ENCODE measurements around the gene NEGR1. TPM values are rescaled to one million over a fixed set of nuclear protein-coding genes. Genes with fewer than 3 reads are reported as not detected.

Gene NEGR1
- total RNA-seq, 1 donor from 2014 or later = 0.58 TPM

DNA sequence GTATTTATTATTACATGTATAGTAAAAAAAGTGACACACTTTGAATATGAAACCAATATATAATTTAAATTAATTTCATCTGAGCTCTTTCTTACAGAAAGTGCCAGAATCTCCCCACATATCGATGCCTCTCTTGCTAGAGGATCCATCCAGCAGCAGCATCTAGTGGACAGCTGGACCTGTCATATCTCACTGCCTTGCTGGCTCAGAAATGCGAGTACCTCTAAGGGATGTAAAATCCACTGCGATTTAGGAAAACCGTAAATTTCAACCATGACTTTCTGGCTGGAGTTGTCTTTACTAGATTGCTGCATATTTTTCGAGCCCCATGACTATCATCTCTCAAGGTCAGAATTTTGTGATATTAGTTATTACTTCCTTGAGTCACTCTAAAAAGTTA is 333.8 kb downstream of the NEGR1 start:
- Mint-ChIP-seq H3K9me3 (no peaks in the 10 kb centered on the region), H3K4me1 (no peaks in the 10 kb centered on the region), H3K36me3 (ENCODE audit: low read depth) (no peaks in the 10 kb centered on the region), H3K4me3 (no peak overlapping the region), H3K27me3 (ENCODE audit: low read depth) (no peaks in the 10 kb centered on the region), H3K27ac (ENCODE audit: unreplicated experiment) (no peak overlapping the region)
- TF ChIP-seq, protein P1, sequence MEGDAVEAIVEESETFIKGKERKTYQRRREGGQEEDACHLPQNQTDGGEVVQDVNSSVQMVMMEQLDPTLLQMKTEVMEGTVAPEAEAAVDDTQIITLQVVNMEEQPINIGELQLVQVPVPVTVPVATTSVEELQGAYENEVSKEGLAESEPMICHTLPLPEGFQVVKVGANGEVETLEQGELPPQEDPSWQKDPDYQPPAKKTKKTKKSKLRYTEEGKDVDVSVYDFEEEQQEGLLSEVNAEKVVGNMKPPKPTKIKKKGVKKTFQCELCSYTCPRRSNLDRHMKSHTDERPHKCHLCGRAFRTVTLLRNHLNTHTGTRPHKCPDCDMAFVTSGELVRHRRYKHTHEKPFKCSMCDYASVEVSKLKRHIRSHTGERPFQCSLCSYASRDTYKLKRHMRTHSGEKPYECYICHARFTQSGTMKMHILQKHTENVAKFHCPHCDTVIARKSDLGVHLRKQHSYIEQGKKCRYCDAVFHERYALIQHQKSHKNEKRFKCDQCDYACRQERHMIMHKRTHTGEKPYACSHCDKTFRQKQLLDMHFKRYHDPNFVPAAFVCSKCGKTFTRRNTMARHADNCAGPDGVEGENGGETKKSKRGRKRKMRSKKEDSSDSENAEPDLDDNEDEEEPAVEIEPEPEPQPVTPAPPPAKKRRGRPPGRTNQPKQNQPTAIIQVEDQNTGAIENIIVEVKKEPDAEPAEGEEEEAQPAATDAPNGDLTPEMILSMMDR (conservative IDR thresholded peaks at IDR 0.05) = no peak
- no peak for DNase-seq (ENCODE audit: low read depth, low spot score)

DNA sequence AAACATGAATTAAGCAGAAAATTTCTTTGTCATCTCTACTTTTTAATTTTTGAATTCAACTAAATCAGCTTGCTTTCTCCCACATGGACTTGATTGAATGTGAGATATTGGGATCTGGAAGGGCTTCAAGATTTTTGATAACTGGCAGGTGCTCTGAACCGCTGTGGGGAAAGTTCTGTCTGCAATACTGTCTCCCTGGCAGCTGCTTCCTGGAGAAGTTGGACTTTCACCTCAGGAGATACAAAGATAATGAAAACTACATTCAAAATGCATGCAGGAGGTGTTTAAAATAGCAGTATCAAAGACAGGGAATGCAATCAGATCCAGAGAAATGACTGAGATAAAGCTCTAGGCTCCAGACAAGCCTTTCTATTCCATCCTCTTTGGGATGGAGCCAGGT is 338.3 kb downstream of the NEGR1 start:
- no peak for DNase-seq (ENCODE audit: low read depth, low spot score)
- Mint-ChIP-seq H3K36me3 (ENCODE audit: low read depth) (no peaks in the 10 kb centered on the region), H3K4me1 (no peaks in the 10 kb centered on the region), H3K27ac (ENCODE audit: unreplicated experiment) (no peak overlapping the region), H3K27me3 (ENCODE audit: low read depth) (no peaks in the 10 kb centered on the region), H3K4me3 (no peak overlapping the region), H3K9me3 (no peaks in the 10 kb centered on the region)
- TF ChIP-seq, protein P1 (conservative IDR thresholded peaks at IDR 0.05) = no peak

DNA sequence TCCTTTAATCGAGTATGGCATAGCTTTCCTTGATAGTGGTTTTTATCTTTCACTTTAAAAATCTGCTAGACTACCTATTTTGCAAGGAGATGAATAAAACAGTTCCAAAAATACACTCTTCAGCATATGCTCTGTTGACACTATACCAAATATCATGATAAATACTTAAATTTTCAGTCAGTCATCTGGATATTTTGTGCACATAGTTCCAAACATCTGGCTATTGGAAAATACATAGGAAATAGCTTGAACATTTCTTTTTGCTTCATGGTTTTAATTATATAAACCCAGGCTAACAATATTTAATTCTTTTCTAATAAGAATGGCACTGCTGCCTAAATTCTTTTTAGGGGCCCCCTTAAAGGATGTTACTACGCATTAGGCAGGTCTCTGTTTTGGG is 342.1 kb downstream of the NEGR1 start:
- H3K27ac Mint-ChIP-seq (ENCODE audit: unreplicated experiment) = no peak overlapping the region
- TF ChIP-seq, protein P1 (conservative IDR thresholded peaks at IDR 0.05) = no peak
- H3K4me3 Mint-ChIP-seq = no peak overlapping the region
- H3K27me3 Mint-ChIP-seq (ENCODE audit: low read depth) = no peaks in the 10 kb centered on the region
- no peaks in the 10 kb centered on the region for H3K9me3 Mint-ChIP-seq
- H3K36me3 Mint-ChIP-seq (ENCODE audit: low read depth) = no peaks in the 10 kb centered on the region
- DNase-seq (ENCODE audit: low read depth, low spot score) = no peak
- H3K4me1 Mint-ChIP-seq = no peaks in the 10 kb centered on the region

DNA sequence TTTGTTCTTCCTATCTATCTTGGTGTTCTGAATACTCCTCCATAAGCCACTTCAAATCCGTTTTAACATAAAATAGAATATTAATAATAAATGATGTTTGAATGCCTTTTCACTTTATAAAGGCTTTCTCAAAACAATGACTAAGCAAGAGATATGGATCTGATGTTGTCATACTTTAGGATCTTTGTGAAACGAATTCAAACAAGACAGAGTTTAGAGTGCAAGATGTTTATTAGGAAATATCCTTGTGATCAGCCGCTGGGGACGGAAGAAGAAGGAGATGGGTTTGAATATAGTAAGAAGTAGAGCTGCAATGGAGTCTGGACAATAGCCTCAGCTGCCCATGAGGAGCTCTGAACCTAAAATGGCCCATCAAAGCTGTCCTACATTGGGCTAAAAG is 351.8 kb downstream of the NEGR1 start:
- H3K27me3 Mint-ChIP-seq (ENCODE audit: low read depth) = no peaks in the 10 kb centered on the region

DNA sequence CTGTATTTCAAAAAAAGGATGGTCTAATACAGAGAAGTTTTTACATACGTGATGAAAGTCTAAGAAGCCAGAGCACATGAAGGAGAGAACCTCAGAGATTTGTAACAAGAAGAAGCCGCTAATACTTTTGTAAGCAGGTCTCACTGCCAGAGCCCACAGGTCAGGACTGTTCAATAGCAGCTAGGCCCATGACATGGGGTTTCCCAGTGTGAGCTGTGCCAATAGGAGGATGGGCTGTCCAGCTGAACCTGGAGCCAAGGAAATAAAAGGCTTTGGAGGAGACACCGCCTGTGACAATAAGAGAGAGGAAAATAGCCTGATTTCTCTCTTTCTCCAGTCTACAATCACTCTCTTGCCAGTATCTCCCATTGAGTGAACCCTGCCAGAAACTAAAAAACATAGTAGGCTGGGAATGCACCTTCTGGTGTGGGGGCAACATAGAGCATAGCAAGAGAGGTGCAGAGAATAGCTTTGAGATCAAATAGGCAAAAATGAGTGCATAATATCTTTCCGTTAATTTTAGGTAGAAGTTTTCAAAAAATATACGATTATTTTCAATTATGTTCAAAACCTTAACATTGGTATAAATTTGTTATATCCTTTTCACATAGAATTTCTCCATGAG is 360.3 kb downstream of the NEGR1 start:
- H3K4me1 Mint-ChIP-seq = no peaks in the 10 kb centered on the region
- DNase-seq (ENCODE audit: low read depth, low spot score) = no peak
- H3K27me3 Mint-ChIP-seq (ENCODE audit: low read depth) = no peaks in the 10 kb centered on the region
- TF ChIP-seq, protein P1 (conservative IDR thresholded peaks at IDR 0.05) = no peak
- no peaks in the 10 kb centered on the region for H3K9me3 Mint-ChIP-seq
- H3K27ac Mint-ChIP-seq (ENCODE audit: unreplicated experiment) = no peak overlapping the region
- H3K36me3 Mint-ChIP-seq (ENCODE audit: low read depth) = no peaks in the 10 kb centered on the region
- H3K4me3 Mint-ChIP-seq = no peak overlapping the region

More for the DNA sequence above, 351.8 kb downstream of the NEGR1 start:
- Mint-ChIP-seq H3K27ac (ENCODE audit: unreplicated experiment) (no peak overlapping the region), H3K4me1 (no peaks in the 10 kb centered on the region), H3K4me3 (no peak overlapping the region), H3K36me3 (ENCODE audit: low read depth) (no peaks in the 10 kb centered on the region), H3K9me3 (peaks cover 3% of the 10 kb centered on the region)
- no peak for DNase-seq (ENCODE audit: low read depth, low spot score)
- TF ChIP-seq, protein P1 (conservative IDR thresholded peaks at IDR 0.05) = no peak
